Endothelial cell of umbilical vein (primary cell): ENCODE data around the gene RGP1. TPM values are rescaled to one million over a fixed set of nuclear protein-coding genes. Genes with fewer than 3 reads are reported as not detected.

ENCODE experiments used
- BruUV-seq: library from RNA; stranded (reverse); fragments of 400-500 nt; replicated peaks from 2 replicates; lab custom pipeline; 2021; lab: Mats Ljungman, UMichigan
- CTCF ChIA-PET: fragments of 300-600, 350-600 bp; sonication (Branson Sonifier 250); formaldehyde crosslinking; loops from one replicate; lab custom pipeline; 2021; ENCODE audit warnings: antibody characterized with exemption, inconsistent platforms; lab: Charles Lee
- POLR2A ChIA-PET: fragments of 300-600, 350-600 bp; sonication (Branson Sonifier 250); formaldehyde crosslinking; loops from one replicate; lab custom pipeline; 2021; ENCODE audit warnings: antibody characterized with exemption, inconsistent platforms; lab: Charles Lee
- DNase-seq: peaks from one replicate; pipeline ENCODE4 v3.0.0-alpha.2; 2011; ENCODE audit warnings: low read depth, low spot score
- FAIRE-seq: peaks from 2 replicates; lab custom pipeline; 2011; peaks lifted over from hg19 to GRCh38; lab: Jason Lieb, UNC
- H2AFZ ChIP-seq: 2 replicates; pipeline ENCODE4 v1.6.0; 2012; ENCODE audit warnings: low read depth, low read length, control low read depth, inconsistent platforms
- H3K27ac ChIP-seq: 2 replicates; pipeline ENCODE4 v1.5.1; 2011; ENCODE audit warnings: low read depth, mild to moderate bottlenecking, control low read depth, low read length, moderate library complexity; ENCODE audit not compliant: insufficient read depth
- H3K27me3 ChIP-seq, 2 experiments: 2 replicates each; pipeline versions ENCODE4 v1.6.0 to v1.6.1; 2011; ENCODE audit warnings: low read length in 2 of 2, mixed read lengths in 1 of 2; ENCODE audit not compliant: control insufficient read depth in 2 of 2, insufficient read depth in 2 of 2
- H3K36me3 ChIP-seq, 2 experiments: 2 replicates in 1 of 2; 3 replicates in 1 of 2; pipeline ENCODE4 v1.5.1; 2011; ENCODE audit warnings: low read length in 2 of 2, mild to moderate bottlenecking in 1 of 2, moderate library complexity in 1 of 2; ENCODE audit not compliant: control insufficient read depth in 2 of 2, insufficient read depth in 2 of 2; ENCODE audit errors: extremely low read depth in 1 of 2
- H3K4me1 ChIP-seq: 3 replicates; pipeline ENCODE4 v1.5.1; 2011; ENCODE audit warnings: mild to moderate bottlenecking, low read length; ENCODE audit not compliant: control insufficient read depth, insufficient read depth; ENCODE audit errors: extremely low read depth
- H3K4me2 ChIP-seq: 2 replicates; pipeline ENCODE4 v1.6.1; 2011; ENCODE audit warnings: low read length, control low read depth, mixed read lengths; ENCODE audit not compliant: insufficient read depth
- H3K4me3 ChIP-seq, 3 experiments: fragments of 200-600 bp in 1 of 3; sonication (generic), shearing (Covaris generic) in 1 of 3; replicated peaks in 1 of 3; 2 replicates each; pipeline ENCODE4 v1.5.1; 2011 to 2016; ENCODE audit warnings: control low read depth in 3 of 3, low read length in 3 of 3, mild to moderate bottlenecking in 2 of 3, inconsistent platforms in 1 of 3, low read depth in 1 of 3, moderate library complexity in 1 of 3; ENCODE audit not compliant: insufficient read depth in 1 of 3
- H3K79me2 ChIP-seq: 2 replicates; pipeline ENCODE4 v1.6.0; 2012; ENCODE audit warnings: low read length, inconsistent platforms; ENCODE audit not compliant: control insufficient read depth, insufficient read depth
- H3K9ac ChIP-seq: replicated peaks from 2 replicates; pipeline ENCODE3; 2011; ENCODE audit warnings: low read length, control low read depth; ENCODE audit not compliant: insufficient read depth; ENCODE audit errors: extremely low read depth
- H3K9me1 ChIP-seq: replicated peaks from 3 replicates; pipeline ENCODE4 v1.6.0; 2011; ENCODE audit warnings: mild to moderate bottlenecking, low read length; ENCODE audit not compliant: control insufficient read depth, insufficient read depth; ENCODE audit errors: extremely low read depth
- H3K9me3 ChIP-seq: replicated peaks from 2 replicates; pipeline ENCODE4 v1.5.1; 2012; ENCODE audit warnings: low read length, inconsistent platforms; ENCODE audit not compliant: control insufficient read depth, insufficient read depth
- H4K20me1 ChIP-seq: replicated peaks from 2 replicates; pipeline ENCODE3; 2011; ENCODE audit warnings: mild to moderate bottlenecking, low read length; ENCODE audit not compliant: control insufficient read depth, insufficient read depth; ENCODE audit errors: extremely low read depth
- EZH2 ChIP-seq: IDR thresholded peaks from 2 replicates; pipeline ENCODE4 v1.6.1; 2012; ENCODE audit warnings: borderline replicate concordance, low read depth, mild to moderate bottlenecking, moderate library complexity, low read length, inconsistent platforms; ENCODE audit not compliant: severe bottlenecking
- FOS ChIP-seq: IDR thresholded peaks from 2 replicates; pipeline ENCODE4 v1.6.1; 2011; ENCODE audit warnings: mild to moderate bottlenecking, low read length, moderate library complexity, borderline replicate concordance; ENCODE audit not compliant: insufficient read depth
- GATA2 ChIP-seq: IDR thresholded peaks from 2 replicates; pipeline ENCODE4 v1.7.0; 2011; ENCODE audit warnings: low read depth, mild to moderate bottlenecking, moderate library complexity, mixed read lengths, low read length; ENCODE audit not compliant: insufficient read length, insufficient read depth
- JUN ChIP-seq: IDR thresholded peaks from 2 replicates; pipeline ENCODE4 v1.6.1; 2011; ENCODE audit warnings: borderline replicate concordance, low read depth; ENCODE audit not compliant: insufficient read length, insufficient read depth
- MYC ChIP-seq: IDR thresholded peaks from one replicate; pipeline ENCODE4 v1.6.1; 2011; ENCODE audit warnings: mild to moderate bottlenecking, low read depth, low read length
- POLR2A ChIP-seq: IDR thresholded peaks from 2 replicates; pipeline ENCODE4 v1.6.1; 2012; ENCODE audit warnings: low read depth, mild to moderate bottlenecking, control low read depth, low read length
- dilution Hi-C: fragments of 300-500 bp; cut with MboI; formaldehyde crosslinking; loops from one replicate; pipeline ENCODE4 v1.15.0; 2019; ENCODE audit warnings: low sequenced_read_pairs; ENCODE audit not compliant: extremely low pct_ligation_motif_present
- intact Hi-C: fragments of 100-400 bp; cut with micrococcal nuclease; formaldehyde crosslinking; loops from one replicate; pipeline ENCODE4 v1.10.0; 2022
- polyA plus RNA-seq, 4 experiments: library from polyadenylated mRNA; depleted of rRNA in 3 of 4; stranded (reverse) in 3 of 4; unstranded in 1 of 4; fragments of >200 nt; gene quantifications; 2 replicates each; pipeline versions ENCODE4 v1.2.1 to v1.2.3, GENCODE V29; 2011 to 2012; ENCODE audit warnings: missing spikeins in 1 of 4
- total RNA-seq: library from RNA; stranded (reverse); gene quantifications from 2 replicates; pipeline ENCODE4 v1.2.3, GENCODE V29; 2021
- TF ChIP-seq, protein P1 (sequence below), 2 donors: IDR thresholded peaks; 1 replicate in 1 of 2; 2 replicates in 1 of 2; pipeline ENCODE4 v1.5.1; 2011; ENCODE audit warnings: low read length in 2 of 2, mild to moderate bottlenecking in 2 of 2, moderate library complexity in 2 of 2, control low read depth in 1 of 2, inconsistent platforms in 1 of 2, low read depth in 1 of 2; ENCODE audit not compliant: insufficient read depth in 1 of 2; ENCODE audit errors: extremely low read depth in 1 of 2

Gene RGP1
- total and polyA plus RNA-seq, 2 donors (not counting 3 experiments of a cell fraction or from before 2014, with no cell fraction given): 15.0 to 29.0 TPM

- FAIRE-seq: no peak
- Histone ChIP-seq H3K4me1 (no peaks in the 10 kb centered on the region), H3K79me2 (peaks cover 12% of the 10 kb centered on the region), H3K27ac (no peak overlapping the region), H3K9me1 (no peaks in the 10 kb centered on the region), H3K4me3 (no peak overlapping the region), H3K9me3 (no peaks in the 10 kb centered on the region), H2AFZ (no peak overlapping the region), H3K9ac (no peak overlapping the region), H3K27me3 (no peaks in the 10 kb centered on the region), H3K4me2 (no peak overlapping the region), H3K36me3 (peaks cover 56 to 85% of the 10 kb centered on the region in 2 experiments), H4K20me1 (no peaks in the 10 kb centered on the region)
- dilution Hi-C loops (no loop called here), intact Hi-C loops (no loop called here)
- TF ChIP-seq FOS: no peak
- TF ChIP-seq, protein P1, sequence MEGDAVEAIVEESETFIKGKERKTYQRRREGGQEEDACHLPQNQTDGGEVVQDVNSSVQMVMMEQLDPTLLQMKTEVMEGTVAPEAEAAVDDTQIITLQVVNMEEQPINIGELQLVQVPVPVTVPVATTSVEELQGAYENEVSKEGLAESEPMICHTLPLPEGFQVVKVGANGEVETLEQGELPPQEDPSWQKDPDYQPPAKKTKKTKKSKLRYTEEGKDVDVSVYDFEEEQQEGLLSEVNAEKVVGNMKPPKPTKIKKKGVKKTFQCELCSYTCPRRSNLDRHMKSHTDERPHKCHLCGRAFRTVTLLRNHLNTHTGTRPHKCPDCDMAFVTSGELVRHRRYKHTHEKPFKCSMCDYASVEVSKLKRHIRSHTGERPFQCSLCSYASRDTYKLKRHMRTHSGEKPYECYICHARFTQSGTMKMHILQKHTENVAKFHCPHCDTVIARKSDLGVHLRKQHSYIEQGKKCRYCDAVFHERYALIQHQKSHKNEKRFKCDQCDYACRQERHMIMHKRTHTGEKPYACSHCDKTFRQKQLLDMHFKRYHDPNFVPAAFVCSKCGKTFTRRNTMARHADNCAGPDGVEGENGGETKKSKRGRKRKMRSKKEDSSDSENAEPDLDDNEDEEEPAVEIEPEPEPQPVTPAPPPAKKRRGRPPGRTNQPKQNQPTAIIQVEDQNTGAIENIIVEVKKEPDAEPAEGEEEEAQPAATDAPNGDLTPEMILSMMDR (IDR thresholded peaks at IDR 0.05; ENCODE audit: extremely low read depth in 1 of 2, insufficient read depth in 1 of 2, low read depth in 1 of 2, low read length in 2 of 2): no peak
- no peak for TF ChIP-seq EZH2
- no peak for TF ChIP-seq GATA2
- no peak for TF ChIP-seq JUN
- no peak for TF ChIP-seq MYC
- TF ChIP-seq POLR2A: no peak
- POLR2A ChIA-PET: no interaction called here
- no peak for DNase-seq
- BruUV-seq: TSS peak; percentile 66
- CTCF ChIA-PET: interaction anchor here (0.8 to 8.9 kb wide), 2 partner anchors 10 to 22 kb away, joined by 3 to 53 read pairs; no protein-coding TSS in a partner anchor
Observed at GRCh38 chr9:35719546-35719945, 29.5 kb upstream of the RGP1 start.
